ENCODE data around the gene HACD2.
"Not testable (repeated sequence)": the region's sequence is repeated elsewhere in the genome, so short reads cannot be mapped to it uniquely, and the experiment has no call there.

HACD2 gene

GRCh38 chr3:123611082-123611481 is 26.2 kb upstream of the HACD2 start:
- DNase-seq (ENCODE audit: low spot score): no peak

- DNase-seq (ENCODE audit: low spot score): no peak
These were observed 25.5 kb upstream of the HACD2 start for GRCh38 chr3:123610331-123610730.

GRCh38 chr3:123609063-123609462 is 24.2 kb upstream of the HACD2 start:
- DNase-seq (ENCODE audit: low spot score): no peak

DNA sequence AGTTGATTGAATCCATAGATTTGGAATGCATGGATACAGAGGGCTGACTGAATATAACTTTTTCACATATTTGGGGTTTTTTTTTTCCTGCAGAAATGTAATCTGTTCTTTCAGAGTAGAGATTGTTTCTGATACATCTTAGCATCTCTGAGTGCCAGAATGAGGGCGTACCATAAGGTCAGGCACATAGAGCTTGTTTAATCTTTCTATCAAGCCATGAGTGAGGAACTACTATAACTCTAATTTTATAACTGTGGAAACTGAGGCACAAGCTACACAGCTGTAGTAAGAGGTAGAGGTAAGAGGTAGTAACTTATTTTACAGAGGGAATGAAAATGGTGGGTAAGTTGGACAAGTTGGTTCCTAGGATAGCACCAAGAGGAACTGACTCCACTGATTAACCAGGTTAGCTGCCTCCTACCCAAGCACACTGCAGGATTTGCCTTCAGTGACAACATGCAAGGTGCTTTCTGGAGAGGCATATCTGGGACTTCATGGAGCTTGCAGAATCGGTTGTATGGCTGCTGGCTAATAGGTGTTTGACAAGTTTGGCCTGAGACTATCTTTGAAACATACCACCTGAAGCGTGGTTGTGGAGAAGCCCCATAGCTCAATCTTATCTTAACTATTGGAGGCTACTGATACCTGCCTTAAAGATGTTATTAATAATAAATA is 23.5 kb upstream of the HACD2 start:
- DNase-seq (ENCODE audit: low spot score): no peak

DNA sequence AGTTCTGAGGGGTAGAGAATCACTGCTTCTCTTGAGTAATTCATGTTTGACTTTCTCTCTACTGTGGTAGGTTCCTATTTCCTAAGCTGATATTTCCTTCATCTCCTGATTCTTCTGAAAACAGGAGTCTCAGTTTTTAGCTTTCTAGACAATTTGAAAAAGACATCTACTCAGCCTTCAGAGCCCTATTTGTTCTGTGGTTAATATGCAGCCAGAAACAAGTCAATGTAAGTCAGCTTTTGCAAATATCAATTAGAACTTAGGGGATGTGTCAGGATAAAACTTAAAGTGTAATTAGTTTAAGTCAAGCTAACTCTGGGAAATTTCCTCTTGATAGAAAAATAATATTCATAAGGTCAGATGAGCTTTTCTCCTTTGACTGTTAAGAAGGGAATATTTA is 21.7 kb upstream of the HACD2 start:
- DNase-seq (ENCODE audit: low spot score): no peak

- peak; percentile 85 for DNase-seq (ENCODE audit: low spot score)
These were observed 21.0 kb upstream of the HACD2 start for GRCh38 chr3:123605789-123606234.

- DNase-seq (ENCODE audit: low spot score): not testable (repeated sequence)
These were observed 18.3 kb upstream of the HACD2 start for GRCh38 chr3:123603153-123603552.

DNA sequence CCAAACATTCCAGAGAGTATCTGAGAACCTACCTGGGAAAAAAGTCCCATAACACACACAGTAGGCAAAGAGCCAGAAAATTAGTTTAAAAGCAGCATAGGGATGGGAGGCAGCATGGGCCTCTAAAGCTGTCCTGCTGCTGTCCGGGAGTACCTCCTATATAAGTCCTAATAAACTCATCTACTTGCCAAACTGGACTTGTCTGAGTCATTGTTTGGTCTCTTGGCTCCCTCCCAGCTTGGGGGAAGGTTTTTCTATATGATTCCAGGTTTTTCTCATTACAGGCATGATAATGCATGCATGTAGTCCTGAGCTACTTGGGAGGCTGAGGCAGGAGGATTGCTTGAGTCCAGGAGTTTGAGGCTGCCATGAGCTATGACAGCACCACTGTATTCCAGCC is 17.5 kb upstream of the HACD2 start:
- no peak for DNase-seq (ENCODE audit: low spot score)

GRCh38 chr3:123600863-123601262 is 16.0 kb upstream of the HACD2 start:
- DNase-seq (ENCODE audit: low spot score): not testable (repeated sequence)

DNA sequence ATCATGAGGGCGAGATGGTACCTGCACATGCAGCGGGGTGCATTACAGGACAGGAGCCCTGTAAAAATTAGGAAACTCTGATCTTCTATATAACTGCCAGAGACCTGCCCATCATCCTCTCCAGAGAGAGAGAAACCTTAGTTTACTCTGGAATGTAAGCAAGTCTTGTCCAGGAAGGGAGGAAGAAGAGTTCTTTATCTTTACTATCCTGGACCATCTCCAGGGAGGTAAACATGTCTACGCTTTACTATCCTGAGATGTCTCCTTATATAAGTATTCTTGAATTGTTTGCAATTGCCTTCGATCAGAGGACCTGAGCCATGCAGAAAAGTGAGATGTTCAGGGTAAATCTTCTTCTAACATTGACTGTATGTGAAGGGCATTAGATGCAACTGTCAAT is 12.7 kb upstream of the HACD2 start:
- DNase-seq (ENCODE audit: low spot score): no peak

- DNase-seq (ENCODE audit: low spot score): no peak
These were observed 10.7 kb upstream of the HACD2 start for GRCh38 chr3:123595396-123596180.

DNA sequence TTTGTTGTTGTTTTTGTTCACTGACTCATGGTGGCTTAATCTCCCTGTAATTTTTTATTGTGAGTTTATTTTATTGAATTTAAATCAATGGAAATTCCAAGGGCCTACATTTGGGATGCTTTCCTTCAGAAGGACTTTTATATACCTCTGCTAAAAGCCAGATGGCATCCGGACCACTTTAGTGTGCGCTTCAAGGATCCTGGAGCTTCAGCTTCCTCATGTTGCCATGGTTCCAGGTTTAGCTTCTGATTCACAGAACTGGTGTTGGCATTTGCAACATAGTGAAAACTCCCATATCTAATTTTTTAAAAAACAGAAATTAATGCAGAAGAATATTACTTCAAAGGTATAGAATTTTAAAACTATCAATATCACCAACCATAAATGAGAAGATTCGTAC is 8.5 kb upstream of the HACD2 start:
- no peak for DNase-seq (ENCODE audit: low spot score)

DNA sequence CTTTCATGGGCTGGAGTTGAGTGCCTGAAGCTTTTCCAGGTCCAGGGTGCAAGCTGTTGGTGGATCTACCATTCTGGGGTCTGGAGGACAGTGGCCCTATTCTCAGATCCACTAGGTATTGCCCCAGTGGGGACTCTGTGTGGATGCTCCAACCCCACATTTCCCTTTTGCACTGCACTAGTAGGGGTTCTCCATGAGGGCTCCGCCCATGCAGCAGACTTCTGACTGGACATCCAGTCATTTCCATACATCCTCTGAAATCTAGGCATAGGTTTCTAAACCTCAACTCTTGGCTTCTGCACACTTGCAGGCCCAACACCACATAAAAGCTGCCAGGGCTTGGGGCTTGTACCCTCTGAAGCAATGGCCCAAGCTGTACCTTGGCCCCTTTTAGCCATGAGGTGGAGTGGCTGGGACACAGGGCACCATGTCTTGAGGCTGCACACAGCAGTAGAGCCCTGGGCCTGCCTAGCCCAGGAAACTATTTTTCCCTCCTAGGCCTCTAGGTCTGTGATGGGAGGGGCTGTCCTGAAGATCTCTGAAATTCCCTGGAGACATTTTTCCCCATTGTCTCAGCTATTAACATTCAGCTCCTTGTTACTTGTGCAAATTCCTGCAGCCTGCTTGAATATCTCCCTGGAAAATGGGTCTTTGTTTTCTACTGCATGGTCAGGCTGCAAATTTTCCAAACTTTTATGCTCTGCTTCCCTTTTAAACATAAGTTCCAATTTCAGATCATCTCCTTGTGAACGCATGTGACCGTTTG is 6.0 kb upstream of the HACD2 start:
- no peak for DNase-seq (ENCODE audit: low spot score)

GRCh38 chr3:123587401-123587800 is 2.5 kb upstream of the HACD2 start:
- no peak for DNase-seq (ENCODE audit: low spot score)

GRCh38 chr3:123586968-123587367 is 2.1 kb upstream of the HACD2 start:
- DNase-seq (ENCODE audit: low spot score): no peak

GRCh38 chr3:123586131-123586530 is 1.3 kb upstream of the HACD2 start:
- DNase-seq (ENCODE audit: low spot score): peak; percentile 67

GRCh38 chr3:123584284-123584987 is 417 bp downstream of the HACD2 start:
- peak; percentile 43 for DNase-seq (ENCODE audit: low spot score)

- no peak for DNase-seq (ENCODE audit: low spot score)
These were observed 1.3 kb downstream of the HACD2 start for GRCh38 chr3:123583561-123583960.

DNA sequence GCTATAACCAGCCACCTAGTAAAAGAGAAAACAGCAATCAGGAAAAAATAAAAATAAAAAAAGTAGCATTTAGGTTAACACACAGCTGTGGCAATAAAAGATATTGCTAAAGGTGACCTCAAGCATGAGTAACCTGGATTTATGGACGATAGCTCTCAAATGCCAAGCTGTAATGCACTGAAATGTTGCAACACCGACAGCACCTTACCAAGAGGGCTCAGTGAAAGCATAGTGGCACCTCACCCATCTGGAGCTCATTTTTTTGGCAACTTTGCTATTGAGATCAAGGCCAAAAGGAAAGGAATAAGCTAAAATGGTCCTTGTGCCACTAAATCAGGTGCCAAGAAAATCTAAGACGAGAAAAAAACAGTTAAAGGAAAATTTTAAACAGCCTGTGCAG is 2.5 kb downstream of the HACD2 start:
- DNase-seq (ENCODE audit: low spot score): peak; percentile 19

GRCh38 chr3:123576122-123576521 is 8.7 kb downstream of the HACD2 start:
- no peak for DNase-seq (ENCODE audit: low spot score)

DNA sequence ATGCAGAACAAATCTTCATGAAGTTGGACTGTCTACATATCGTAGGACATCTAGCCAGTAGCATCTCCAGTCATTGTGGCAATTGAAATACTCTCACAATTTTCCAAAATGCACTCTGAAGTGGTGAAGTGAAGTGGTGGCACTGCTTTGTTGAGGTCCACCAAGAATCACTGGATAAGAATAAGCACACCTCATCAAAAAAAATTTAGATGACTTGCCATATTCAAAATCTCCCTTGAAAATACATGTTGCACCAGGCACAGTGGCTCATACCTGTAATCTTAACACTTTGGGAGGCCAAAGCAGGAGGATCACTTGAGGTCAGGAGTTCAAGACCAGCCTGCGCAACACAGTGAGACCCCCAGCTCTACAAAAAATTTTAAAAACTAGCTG is 12.9 kb downstream of the HACD2 start:
- DNase-seq (ENCODE audit: low spot score): no peak

DNA sequence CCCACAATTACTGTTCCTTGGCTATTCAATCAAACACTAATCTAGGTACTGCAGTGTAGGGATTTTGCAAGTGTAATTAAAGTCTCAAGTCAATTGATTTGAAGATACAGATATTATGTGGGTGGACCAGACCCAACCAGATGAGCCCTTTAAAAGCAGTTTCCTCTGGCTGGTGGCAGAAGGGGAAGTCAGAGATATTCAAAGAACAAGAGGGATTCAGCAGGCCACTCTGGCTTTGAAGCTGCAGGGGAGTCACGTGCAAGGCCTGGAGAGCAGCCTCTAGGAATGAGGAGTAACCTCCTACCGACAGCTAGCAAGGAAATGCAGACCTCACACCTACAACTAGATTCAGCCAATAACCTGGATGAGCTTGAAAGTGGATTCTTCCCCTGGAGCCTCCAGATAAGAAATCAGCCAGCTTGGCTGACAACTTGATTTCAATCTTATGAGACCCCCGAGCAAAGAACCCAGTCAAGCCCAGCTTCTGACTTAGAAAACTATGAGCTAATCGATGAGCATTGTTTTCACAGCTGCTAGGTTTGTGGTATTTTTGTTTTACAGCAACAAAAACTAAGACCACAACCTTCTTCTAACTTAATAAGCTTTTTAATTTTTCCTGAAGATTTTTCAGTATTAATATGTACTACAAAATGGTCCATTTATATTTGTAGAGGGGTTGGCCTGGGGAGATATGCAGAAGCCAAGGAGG is 13.4 kb downstream of the HACD2 start:
- no peak for DNase-seq (ENCODE audit: low spot score)
